Neuronal stem cell (in vitro differentiated cells): ENCODE results near the gene NBPF6.
"Not testable (repeated sequence)": the region's sequence is repeated elsewhere in the genome, so short reads cannot be mapped to it uniquely, and the experiment has no call there.

Source experiments
- DNase-seq: peaks from one replicate; pipeline ENCODE4 v3.0.0-alpha.2; 2013; ENCODE audit warnings: low spot score
- H2AFZ ChIP-seq: one replicate; pipeline ENCODE4 v1.6.1; 2013; ENCODE audit warnings: mild to moderate bottlenecking, low read length, inconsistent platforms
- H2AK5ac ChIP-seq: 2 replicates; pipeline ENCODE4 v1.6.1; 2013; ENCODE audit warnings: low read depth, mild to moderate bottlenecking, inconsistent platforms, low read length, moderate library complexity, mixed read lengths
- H2BK120ac ChIP-seq: 2 replicates; pipeline ENCODE4 v1.6.1; 2013; ENCODE audit warnings: low read depth, mild to moderate bottlenecking, inconsistent platforms, low read length, moderate library complexity, mixed read lengths
- H2BK12ac ChIP-seq: one replicate; pipeline ENCODE4 v1.6.1; 2013; ENCODE audit warnings: low read length, inconsistent platforms
- H2BK15ac ChIP-seq: 2 replicates; pipeline ENCODE4 v1.6.1; 2013; ENCODE audit warnings: mild to moderate bottlenecking, low read length, inconsistent platforms, mixed read lengths
- H2BK5ac ChIP-seq: one replicate; pipeline ENCODE4 v1.6.1; 2013; ENCODE audit warnings: inconsistent platforms, mild to moderate bottlenecking, low read length, moderate library complexity
- H3K14ac ChIP-seq: one replicate; pipeline ENCODE4 v1.6.1; 2013; ENCODE audit warnings: low read length, inconsistent platforms
- H3K18ac ChIP-seq: 2 replicates; pipeline ENCODE4 v1.6.1; 2013; ENCODE audit warnings: low read length, inconsistent platforms
- H3K23ac ChIP-seq: 2 replicates; pipeline ENCODE4 v1.6.1; 2013; ENCODE audit warnings: low read depth, mild to moderate bottlenecking, mixed read lengths, low read length, inconsistent platforms; ENCODE audit not compliant: poor library complexity
- H3K27ac ChIP-seq: replicated peaks from 3 replicates; pipeline ENCODE4 v1.5.1; 2013; ENCODE audit warnings: low read length, inconsistent platforms
- H3K27me3 ChIP-seq, 3 experiments: 2 replicates each; pipeline ENCODE4 v1.6.1; 2013; ENCODE audit warnings: low read length in 3 of 3, mild to moderate bottlenecking in 2 of 3, inconsistent platforms in 1 of 3, low read depth in 1 of 3, mixed read lengths in 1 of 3, moderate library complexity in 1 of 3; ENCODE audit not compliant: control insufficient read depth in 3 of 3, insufficient read depth in 3 of 3
- H3K36me3 ChIP-seq, 2 donors: replicated peaks in 1 of 2; 2 replicates each; pipeline ENCODE4 v1.6.1; 2013; ENCODE audit warnings: low read length in 2 of 2; ENCODE audit not compliant: control insufficient read depth in 2 of 2, insufficient read depth in 2 of 2
- H3K4ac ChIP-seq: 2 replicates; pipeline ENCODE4 v1.6.1; 2013; ENCODE audit warnings: inconsistent platforms, mild to moderate bottlenecking, low read length, moderate library complexity
- H3K4me1 ChIP-seq, 2 donors: 1 replicate in 1 of 2; 2 replicates in 1 of 2; pipeline ENCODE4 v1.6.1; 2013; ENCODE audit warnings: low read length in 2 of 2, low read depth in 1 of 2; ENCODE audit not compliant: control insufficient read depth in 2 of 2, insufficient read depth in 1 of 2
- H3K4me2 ChIP-seq: one replicate; pipeline ENCODE4 v1.6.1; 2013; ENCODE audit warnings: mild to moderate bottlenecking, low read length, inconsistent platforms; ENCODE audit not compliant: insufficient read depth, poor library complexity, severe bottlenecking
- H3K4me3 ChIP-seq, 2 donors: 2 replicates each; pipeline ENCODE4 v1.5.1; 2013; ENCODE audit warnings: low read length in 2 of 2, mild to moderate bottlenecking in 2 of 2, inconsistent platforms in 1 of 2, moderate library complexity in 1 of 2
- H3K79me1 ChIP-seq: one replicate; pipeline ENCODE4 v1.6.1; 2013; ENCODE audit warnings: low read depth, mild to moderate bottlenecking, inconsistent platforms, low read length, moderate library complexity
- H3K9ac ChIP-seq: one replicate; pipeline ENCODE4 v1.6.1; 2013; ENCODE audit warnings: mild to moderate bottlenecking, low read depth, low read length, inconsistent platforms; ENCODE audit not compliant: poor library complexity
- H3K9me3 ChIP-seq, 2 donors: replicated peaks in 1 of 2; 2 replicates each; pipeline versions ENCODE3 to v1.6.1; 2013; ENCODE audit warnings: low read length in 2 of 2, mild to moderate bottlenecking in 2 of 2, inconsistent platforms in 1 of 2, low read depth in 1 of 2, mixed read lengths in 1 of 2, moderate library complexity in 1 of 2; ENCODE audit not compliant: control insufficient read depth in 2 of 2, insufficient read depth in 1 of 2
- H4K8ac ChIP-seq: one replicate; pipeline ENCODE4 v1.6.1; 2013; ENCODE audit warnings: low read depth, mild to moderate bottlenecking, inconsistent platforms, low read length, moderate library complexity
- H4K91ac ChIP-seq: one replicate; pipeline ENCODE4 v1.6.1; 2013; ENCODE audit warnings: low read length, low read depth, mild to moderate bottlenecking, inconsistent platforms; ENCODE audit not compliant: poor library complexity
- WGBS, 2 donors: extraction: QIAGEN DNeasy Blood & Tissue Kit; methylation state at CpG; one replicate each; pipeline ENCODE4 v1.1.7; 2013; ENCODE audit warnings: missing lambda C conversion rate in 2 of 2, mixed read lengths in 1 of 2; ENCODE audit not compliant: insufficient read length in 2 of 2, insufficient replicate concordance in 1 of 2; ENCODE audit errors: extremely low coverage in 2 of 2; 5-methylcytosine and 5-hydroxymethylcytosine counted together

NBPF6 gene

DNA sequence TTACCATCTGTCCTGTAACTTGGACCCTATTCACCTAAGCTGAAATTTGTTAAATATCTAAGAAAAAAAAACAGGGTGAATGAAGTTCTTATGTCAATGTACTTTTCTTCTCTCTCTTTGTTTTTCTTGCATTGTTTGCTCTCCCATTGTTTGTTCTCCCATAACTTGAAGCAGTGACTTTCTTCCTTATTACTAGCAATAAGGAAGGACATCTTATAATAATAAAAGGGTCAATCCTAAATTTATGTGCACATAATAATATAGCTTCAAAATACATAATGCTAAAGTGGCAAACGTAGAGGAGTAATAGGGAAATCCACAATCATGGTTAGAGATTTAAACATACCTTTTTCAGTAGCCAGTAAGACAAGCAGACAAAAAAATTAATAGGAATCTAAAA is 23.3 kb upstream of the NBPF6 start:
- not testable (repeated sequence) for H3K4me1 ChIP-seq, H2BK15ac ChIP-seq, H3K4me3 ChIP-seq, DNase-seq, H3K14ac ChIP-seq, H3K79me1 ChIP-seq, H3K27me3 ChIP-seq, H2BK12ac ChIP-seq, H2BK5ac ChIP-seq, H4K91ac ChIP-seq, H2AFZ ChIP-seq, H3K27ac ChIP-seq, H3K4ac ChIP-seq, H3K9ac ChIP-seq, H2AK5ac ChIP-seq, H3K9me3 ChIP-seq, H3K36me3 ChIP-seq, H2BK120ac ChIP-seq, H3K23ac ChIP-seq, H4K8ac ChIP-seq, H3K4me2 ChIP-seq, H3K18ac ChIP-seq
- no CpG with 5 or more reads among the region's 1 CpG for WGBS, 2 donors

- not testable (repeated sequence) for H3K79me1 ChIP-seq, H2AFZ ChIP-seq, H3K4ac ChIP-seq, H2BK15ac ChIP-seq, H3K9ac ChIP-seq, DNase-seq, H3K14ac ChIP-seq, H3K4me3 ChIP-seq, H3K9me3 ChIP-seq, H3K18ac ChIP-seq, H2AK5ac ChIP-seq, H4K91ac ChIP-seq, H3K23ac ChIP-seq, H2BK12ac ChIP-seq, H2BK120ac ChIP-seq, H4K8ac ChIP-seq, H3K36me3 ChIP-seq, H3K27ac ChIP-seq, H3K4me2 ChIP-seq, H3K27me3 ChIP-seq, H3K4me1 ChIP-seq, H2BK5ac ChIP-seq
- WGBS, 2 donors, result no CpG with 5 or more reads among the region's 11 CpGs
Observed at GRCh38 chr1:108432002-108432401, 18.1 kb upstream of the NBPF6 start.

GRCh38 chr1:108433404-108433803 is 16.7 kb upstream of the NBPF6 start:
- not testable (repeated sequence) for H3K23ac ChIP-seq, H3K36me3 ChIP-seq, H4K91ac ChIP-seq, H3K27me3 ChIP-seq, H3K9me3 ChIP-seq, H3K4ac ChIP-seq, H3K27ac ChIP-seq, H2BK12ac ChIP-seq, H2AK5ac ChIP-seq, H3K4me3 ChIP-seq, H4K8ac ChIP-seq, H2AFZ ChIP-seq, H2BK120ac ChIP-seq, H3K18ac ChIP-seq, H3K14ac ChIP-seq, H3K4me2 ChIP-seq, H3K79me1 ChIP-seq, H2BK5ac ChIP-seq, H3K4me1 ChIP-seq, H2BK15ac ChIP-seq, DNase-seq, H3K9ac ChIP-seq
- no CpG with 5 or more reads among the region's 3 CpGs for WGBS, 2 donors

DNA sequence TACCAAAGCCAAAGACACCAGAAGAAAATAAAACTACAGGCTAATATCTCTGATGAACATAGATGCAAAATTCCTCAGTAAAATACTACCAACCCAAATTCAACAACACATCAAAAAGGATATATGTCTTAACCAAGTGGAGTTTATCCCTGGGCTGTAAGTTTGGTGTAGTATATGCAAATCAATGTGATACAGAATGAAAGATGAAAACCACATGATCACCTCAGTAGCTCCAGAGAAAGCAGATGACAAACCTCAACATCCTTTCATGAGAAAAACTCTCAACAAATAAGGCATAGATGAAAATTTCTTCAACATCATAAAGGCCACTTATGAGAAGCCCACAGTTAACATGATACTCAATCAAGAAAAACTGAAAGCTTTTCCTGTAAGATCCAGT is 11.6 kb upstream of the NBPF6 start:
- not testable (repeated sequence) for H2BK15ac ChIP-seq, H3K4ac ChIP-seq, H3K4me1 ChIP-seq, H3K79me1 ChIP-seq, H2AK5ac ChIP-seq, H3K23ac ChIP-seq, H3K27me3 ChIP-seq, H3K9me3 ChIP-seq, H3K18ac ChIP-seq, DNase-seq, H3K9ac ChIP-seq, H3K4me3 ChIP-seq, H2BK5ac ChIP-seq, H2AFZ ChIP-seq, H2BK12ac ChIP-seq, H2BK120ac ChIP-seq, H4K91ac ChIP-seq, H4K8ac ChIP-seq, H3K36me3 ChIP-seq, H3K4me2 ChIP-seq, H3K27ac ChIP-seq, H3K14ac ChIP-seq
